AG09309 (cell line): Measurements from ENCODE around the gene AUTS2.

Experiments
- DNase-seq: peaks from one replicate; pipeline ENCODE4 v3.0.0-alpha.2; 2010; ENCODE audit warnings: low read depth
- H3K4me3 ChIP-seq: 2 replicates; pipeline ENCODE4 v1.5.1; 2011; ENCODE audit warnings: mild to moderate bottlenecking, low read depth, low read length, moderate library complexity; ENCODE audit not compliant: control insufficient read depth
- CTCF ChIP-seq: IDR thresholded peaks from 2 replicates; pipeline ENCODE4 v1.5.1; 2011; ENCODE audit warnings: mild to moderate bottlenecking, low read depth, low read length, inconsistent platforms; ENCODE audit not compliant: insufficient read depth, control insufficient read depth; ENCODE audit errors: missing control alignments

Gene AUTS2

GRCh38 chr7:69631131-69631530 lies 32.9 kb downstream of the AUTS2 start:
- no peak for DNase-seq
- TF ChIP-seq CTCF = no peak
- H3K4me3 ChIP-seq = no peak overlapping the region

- no peak for TF ChIP-seq CTCF
- DNase-seq = no peak
- no peak overlapping the region for H3K4me3 ChIP-seq
These were observed 34.0 kb downstream of the AUTS2 start for GRCh38 chr7:69632280-69632679.

- no peak for TF ChIP-seq CTCF
- H3K4me3 ChIP-seq = no peak overlapping the region
- no peak for DNase-seq
These were observed 35.0 kb downstream of the AUTS2 start for GRCh38 chr7:69633122-69633831.

DNA sequence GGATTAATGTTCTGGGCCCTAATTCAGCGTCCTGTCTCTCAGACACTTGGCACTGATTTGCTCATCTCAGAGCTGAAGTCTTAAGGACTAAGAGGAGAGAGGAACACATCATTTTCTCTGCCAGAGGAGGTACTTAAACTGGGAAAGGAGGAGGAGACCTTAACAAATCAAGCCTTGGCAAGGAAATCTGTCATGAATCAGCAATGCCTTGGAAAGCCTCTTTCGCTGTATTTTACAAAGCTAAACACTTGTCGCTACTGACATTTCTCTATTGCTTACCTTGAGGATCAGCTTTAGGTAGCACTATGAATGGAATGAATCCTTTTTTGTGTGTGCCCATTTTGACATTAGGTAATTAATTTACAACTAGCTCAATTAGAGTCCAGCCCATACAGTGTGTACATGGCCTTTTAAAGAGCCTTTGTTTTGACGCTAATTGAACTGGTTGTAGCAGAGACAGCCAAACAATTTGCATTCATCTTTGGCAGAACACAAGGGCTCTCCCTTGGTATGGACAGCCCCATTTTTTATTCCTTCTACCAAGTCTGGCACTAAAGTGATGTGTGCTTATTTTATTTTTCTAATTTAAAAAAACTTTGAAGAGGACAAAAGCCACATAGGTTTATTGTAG lies 37.4 kb downstream of the AUTS2 start:
- DNase-seq = no peak
- no peak overlapping the region for H3K4me3 ChIP-seq
- no peak for TF ChIP-seq CTCF

GRCh38 chr7:69638674-69639073 lies 40.4 kb downstream of the AUTS2 start:
- TF ChIP-seq CTCF = no peak
- no peak overlapping the region for H3K4me3 ChIP-seq
- no peak for DNase-seq

- DNase-seq = no peak
- no peak for TF ChIP-seq CTCF
- H3K4me3 ChIP-seq = no peak overlapping the region
These were observed 41.9 kb downstream of the AUTS2 start for GRCh38 chr7:69640216-69640615.
